HepG2 (cell line): ENCODE results near the gene TEDC2. TPM values are rescaled to one million over a fixed set of nuclear protein-coding genes. Genes with fewer than 3 reads are reported as not detected.

Source experiments
- ATAC-seq: fragments of 200-7000 bp; cut with Tn5 transposase; 3 replicates; pipeline ENCODE4 v1.9.1; 2020; ENCODE audit warnings: mild to moderate bottlenecking, moderate library complexity
- BruUV-seq: library from RNA; stranded (reverse); fragments of 400-500 nt; replicated peaks from 2 replicates; lab custom pipeline; 2021; lab: Mats Ljungman, UMichigan
- CTCF ChIA-PET: fragments of 300-600 bp; formaldehyde crosslinking; extraction: SDS; loops from one replicate; lab custom pipeline; 2021; ENCODE audit warnings: low total read pairs, inconsistent platforms, low intra/inter-chr PET ratio; lab: Yijun Ruan, JAX
- POLR2A ChIA-PET: fragments of 350-600 bp; sonication (Branson Sonifier 250); formaldehyde crosslinking; loops from one replicate; lab custom pipeline; 2020; ENCODE audit warnings: antibody characterized with exemption, inconsistent platforms; lab: Yijun Ruan, JAX
- DNase-seq: peaks from one replicate; pipeline ENCODE4 v3.0.0-alpha.2; 2015; ENCODE audit warnings: low spot score
- FAIRE-seq: peaks from 3 replicates; lab custom pipeline; 2011; peaks lifted over from hg19 to GRCh38; lab: Jason Lieb, UNC
- H2AFZ ChIP-seq: one replicate; pipeline ENCODE4 v1.6.1; 2011; ENCODE audit warnings: low read length, inconsistent platforms
- H3K27ac ChIP-seq: fragments of 300-600 bp; 3 replicates; pipeline ENCODE4 v1.8.0; 2011; ENCODE audit warnings: mixed run types, mild to moderate bottlenecking, mixed read lengths, low read length, inconsistent platforms; ENCODE audit not compliant: insufficient read depth; ENCODE audit errors: extremely low read length
- H3K27me3 ChIP-seq, 2 experiments: fragments of 200-600 bp in 1 of 2; 2 replicates in 1 of 2; 3 replicates in 1 of 2; pipeline versions ENCODE4 v1.6.0 to v1.8.0; 2011; ENCODE audit warnings: low read length in 2 of 2, mild to moderate bottlenecking in 2 of 2, moderate library complexity in 2 of 2, inconsistent platforms in 1 of 2; ENCODE audit not compliant: insufficient read depth in 2 of 2, control insufficient read depth in 1 of 2
- H3K36me3 ChIP-seq, 2 experiments: fragments of 200-600 bp in 1 of 2; replicated peaks in 1 of 2; 2 replicates in 1 of 2; 3 replicates in 1 of 2; pipeline versions ENCODE4 v1.5.1 to v1.8.0; 2011; ENCODE audit warnings: low read length in 2 of 2, inconsistent platforms in 1 of 2; ENCODE audit not compliant: insufficient read depth in 2 of 2, control insufficient read depth in 1 of 2
- H3K4me1 ChIP-seq: 2 replicates; pipeline ENCODE4 v1.5.1; 2012; ENCODE audit warnings: low read length, inconsistent platforms; ENCODE audit not compliant: insufficient read depth
- H3K4me2 ChIP-seq: 2 replicates; pipeline ENCODE4 v1.6.0; 2011; ENCODE audit warnings: low read depth, low read length, inconsistent platforms
- H3K4me3 ChIP-seq, 3 experiments: fragments of 200-600 bp in 1 of 3; sonication (generic), shearing (Covaris generic) in 1 of 3; replicated peaks in 1 of 3; 2 replicates each; pipeline ENCODE4 v1.5.1; 2011 to 2016; ENCODE audit warnings: low read length in 3 of 3, inconsistent platforms in 2 of 3, low read depth in 2 of 3, mild to moderate bottlenecking in 2 of 3, control low read depth in 1 of 3, mixed read lengths in 1 of 3; ENCODE audit not compliant: insufficient read depth in 1 of 3
- H3K79me2 ChIP-seq: one replicate; pipeline ENCODE4 v1.6.1; 2011; ENCODE audit warnings: low read length, inconsistent platforms; ENCODE audit not compliant: insufficient read depth
- H3K9ac ChIP-seq: 2 replicates; pipeline ENCODE4 v1.6.0; 2011; ENCODE audit warnings: mild to moderate bottlenecking, low read depth, low read length, inconsistent platforms; ENCODE audit not compliant: insufficient read depth
- H3K9me3 ChIP-seq: 2 replicates; pipeline ENCODE4 v1.5.1; 2012; ENCODE audit warnings: mild to moderate bottlenecking, low read length
- H4K20me1 ChIP-seq: 2 replicates; pipeline ENCODE4 v1.6.0; 2011; ENCODE audit warnings: inconsistent platforms, mild to moderate bottlenecking, low read length, moderate library complexity; ENCODE audit not compliant: insufficient read depth
- ARNT2 ChIP-seq: sonication (generic); formaldehyde crosslinking; IDR thresholded peaks from 2 replicates; pipeline ENCODE4 v1.8.0; 2022; ENCODE audit warnings: mild to moderate bottlenecking, low read depth, missing genetic modification reagents, moderate library complexity
- ATF1 ChIP-seq: IDR thresholded peaks from 2 replicates; pipeline ENCODE4 v1.6.1; 2016; ENCODE audit warnings: mild to moderate bottlenecking, control low read depth
- LCORL ChIP-seq, 2 experiments: fragments of 450-650 bp in 1 of 2; sonication (generic) in 1 of 2; formaldehyde crosslinking in 1 of 2; IDR thresholded peaks; 2 replicates each; pipeline versions ENCODE4 v1.5.0 to v1.6.1; 2017 to 2020; ENCODE audit warnings: antibody characterized with exemption in 1 of 2, missing genetic modification reagents in 1 of 2
- MYNN ChIP-seq: sonication (generic); formaldehyde crosslinking; IDR thresholded peaks from 2 replicates; pipeline ENCODE4 v1.4.0; 2020; ENCODE audit warnings: mild to moderate bottlenecking, low read depth, missing genetic modification reagents
- PITX1 ChIP-seq: sonication (generic); formaldehyde crosslinking; IDR thresholded peaks from 2 replicates; pipeline ENCODE4 v1.5.1; 2020; ENCODE audit warnings: mild to moderate bottlenecking, missing genetic modification reagents
- REPIN1 ChIP-seq: sonication (generic); formaldehyde crosslinking; IDR thresholded peaks from 2 replicates; pipeline ENCODE4 v1.8.0; 2022; ENCODE audit warnings: missing genetic modification reagents, low read depth, mild to moderate bottlenecking, borderline replicate concordance
- ZBTB37 ChIP-seq: sonication (generic); formaldehyde crosslinking; IDR thresholded peaks from 2 replicates; pipeline ENCODE4 v1.4.0; 2020; ENCODE audit warnings: mild to moderate bottlenecking, missing genetic modification reagents
- ZNF12 ChIP-seq: sonication (generic); formaldehyde crosslinking; IDR thresholded peaks from 2 replicates; pipeline ENCODE4 v1.5.0; 2020; ENCODE audit warnings: missing genetic modification reagents
- ZNF460 ChIP-seq: sonication (generic); formaldehyde crosslinking; IDR thresholded peaks from 2 replicates; pipeline ENCODE4 v1.5.1; 2020; ENCODE audit warnings: missing genetic modification reagents, mild to moderate bottlenecking, borderline replicate concordance
- ZNF615 ChIP-seq: sonication (generic); formaldehyde crosslinking; IDR thresholded peaks from 2 replicates; pipeline ENCODE4 v1.5.0; 2020; ENCODE audit warnings: mild to moderate bottlenecking, missing genetic modification reagents, borderline replicate concordance
- ZNF770 ChIP-seq: sonication (generic); formaldehyde crosslinking; IDR thresholded peaks from 2 replicates; pipeline ENCODE4 v1.5.0; 2020; ENCODE audit warnings: mild to moderate bottlenecking, missing genetic modification reagents
- WGBS: methylation state at CpG from one replicate; pipeline ENCODE4 v1.1.6; 2017; ENCODE audit warnings: low lambda C conversion rate; 5-methylcytosine and 5-hydroxymethylcytosine counted together
- in situ Hi-C: cut with HindIII; loops from 2 replicates; pipeline ENCODE4 v1.10.0; 2017; ENCODE audit warnings: low pct_unique_long_range_greater_than_20kb; ENCODE audit not compliant: extremely low pct_ligation_motif_present
- intact Hi-C: fragments of 100-400 bp; cut with micrococcal nuclease; formaldehyde crosslinking; loops from one replicate; pipeline ENCODE4 v1.10.0; 2022; ENCODE audit not compliant: unreplicated experiment
- polyA plus RNA-seq, 8 experiments: library from polyadenylated mRNA; depleted of rRNA in 3 of 8; stranded (reverse) in 7 of 8; unstranded in 1 of 8; fragments of >200 nt; fragmentation: Illumina TruSeq in 4 of 8; extraction: Trizol in 4 of 8; gene quantifications; 2 replicates each; pipeline versions ENCODE4 v1.2.1 to v1.2.3, GENCODE V29; 2011 to 2016; ENCODE audit warnings: low read depth in 4 of 8, missing spikeins in 1 of 8, mixed read lengths in 1 of 8; ENCODE audit not compliant: insufficient read depth in 1 of 8
- total RNA-seq, 5 experiments: library from RNA; depleted of rRNA; stranded (reverse); fragments of >200 nt; fragmentation: Illumina TruSeq; extraction: Trizol; gene quantifications; 2 replicates each; pipeline ENCODE4 v1.2.3, GENCODE V29; 2016; ENCODE audit warnings: low read depth in 1 of 5
- TF ChIP-seq, protein P1 (sequence below): sonication (generic); formaldehyde crosslinking; IDR thresholded peaks from 2 replicates; pipeline ENCODE4 v1.8.0; 2022; ENCODE audit warnings: mild to moderate bottlenecking, missing genetic modification reagents

TEDC2 gene
- total and polyA plus RNA-seq, 2 of the 13 experiments (the other 11 are each of a cell fraction or from before 2014, with no cell fraction given), result 6.2 to 24.4 TPM

DNA sequence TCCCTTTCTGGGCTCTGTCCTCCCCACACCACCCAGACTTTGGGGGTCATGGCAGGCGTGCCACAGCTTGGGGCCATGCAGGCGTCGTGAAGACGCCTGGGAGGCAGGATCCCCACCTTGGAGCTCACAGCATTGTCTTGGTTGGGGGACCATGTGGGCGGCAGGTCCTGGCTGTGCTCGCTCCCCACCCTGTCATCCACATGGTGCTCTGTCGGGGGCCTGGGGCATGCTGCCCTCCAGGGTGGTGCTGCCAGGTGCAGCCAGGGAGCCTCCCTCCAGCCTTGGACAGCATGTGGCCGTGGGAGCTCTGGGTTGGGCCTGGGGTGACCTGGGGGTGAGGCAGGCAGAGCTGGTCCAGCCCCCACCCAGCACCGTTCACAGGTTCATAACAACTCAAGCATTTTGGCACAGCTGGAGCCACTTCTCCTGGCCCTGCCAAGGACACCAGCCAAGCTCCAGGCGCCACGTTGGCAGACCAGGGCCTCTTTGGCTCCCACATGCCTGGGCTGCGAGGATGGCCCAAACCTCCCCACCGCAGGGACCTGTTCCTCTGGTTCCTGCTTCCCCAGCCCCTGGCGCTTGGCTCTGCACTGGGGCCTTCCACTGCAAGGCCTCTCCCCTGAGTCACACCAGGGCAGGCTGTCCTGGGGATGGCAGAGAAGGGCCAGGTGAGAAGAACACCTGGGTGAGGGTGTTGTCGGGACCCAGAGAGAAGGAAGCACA is 38.8 kb downstream of the TEDC2 start:
- ChIA-PET POLR2A (no interaction called here), CTCF (no interaction called here)
- H2AFZ ChIP-seq, result no peak overlapping the region
- no peak overlapping the region for H3K4me2 ChIP-seq
- H3K27ac ChIP-seq, result no peak overlapping the region
- TF ChIP-seq ZNF460 (CRISPR knock-in tag) (no peak), LCORL (IDR thresholded peaks at IDR 0.05) (no peak), LCORL (CRISPR knock-in tag; IDR thresholded peaks at IDR 0.05) (no peak), ATF1 (no peak), ARNT2 (no peak), ZNF615 (CRISPR knock-in tag) (no peak), ZNF12 (CRISPR knock-in tag) (no peak), REPIN1 (CRISPR knock-in tag) (no peak), MYNN (CRISPR knock-in tag) (no peak), ZBTB37 (CRISPR knock-in tag) (no peak), ZNF770 (CRISPR knock-in tag) (no peak), PITX1 (no peak)
- TF ChIP-seq, protein P1, sequence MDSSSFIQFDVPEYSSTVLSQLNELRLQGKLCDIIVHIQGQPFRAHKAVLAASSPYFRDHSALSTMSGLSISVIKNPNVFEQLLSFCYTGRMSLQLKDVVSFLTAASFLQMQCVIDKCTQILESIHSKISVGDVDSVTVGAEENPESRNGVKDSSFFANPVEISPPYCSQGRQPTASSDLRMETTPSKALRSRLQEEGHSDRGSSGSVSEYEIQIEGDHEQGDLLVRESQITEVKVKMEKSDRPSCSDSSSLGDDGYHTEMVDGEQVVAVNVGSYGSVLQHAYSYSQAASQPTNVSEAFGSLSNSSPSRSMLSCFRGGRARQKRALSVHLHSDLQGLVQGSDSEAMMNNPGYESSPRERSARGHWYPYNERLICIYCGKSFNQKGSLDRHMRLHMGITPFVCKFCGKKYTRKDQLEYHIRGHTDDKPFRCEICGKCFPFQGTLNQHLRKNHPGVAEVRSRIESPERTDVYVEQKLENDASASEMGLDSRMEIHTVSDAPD, result no peak
- TF ChIP-seq, all 625 proteins: peak for 0
- WGBS, result 94% methylated on average over 7 of the region's 15 CpGs
- ATAC-seq (no peak), DNase-seq (no peak), FAIRE-seq (no peak)
- peaks cover 14 to 29% of the 10 kb centered on the region in 2 experiments; a peak in 4 of 5 replicates for H3K36me3 ChIP-seq
- H3K9me3 ChIP-seq, result no peaks in the 10 kb centered on the region
- no peaks in the 10 kb centered on the region for H4K20me1 ChIP-seq
- H3K4me1 ChIP-seq, result peaks cover 22% of the 10 kb centered on the region
- no peaks in the 10 kb centered on the region for H3K27me3 ChIP-seq
- H3K9ac ChIP-seq, result no peak overlapping the region
- in situ Hi-C loops (no loop called here), intact Hi-C loops (no loop called here)
- no peaks in the 10 kb centered on the region for H3K79me2 ChIP-seq
- no TSS peak for BruUV-seq
- no peak overlapping the region for H3K4me3 ChIP-seq
